ENCODE data around the gene FGD3.

Gene FGD3

GRCh38 chr9:93058355-93059010 lies 111.2 kb downstream of the FGD3 start, which contains the start of gene SUSD3:
Gene SUSD3 (plus strand): TSS chr9:93058701. CDS start chr9:93058743, 42 bp downstream.
- no peak for DNase-seq

DNA sequence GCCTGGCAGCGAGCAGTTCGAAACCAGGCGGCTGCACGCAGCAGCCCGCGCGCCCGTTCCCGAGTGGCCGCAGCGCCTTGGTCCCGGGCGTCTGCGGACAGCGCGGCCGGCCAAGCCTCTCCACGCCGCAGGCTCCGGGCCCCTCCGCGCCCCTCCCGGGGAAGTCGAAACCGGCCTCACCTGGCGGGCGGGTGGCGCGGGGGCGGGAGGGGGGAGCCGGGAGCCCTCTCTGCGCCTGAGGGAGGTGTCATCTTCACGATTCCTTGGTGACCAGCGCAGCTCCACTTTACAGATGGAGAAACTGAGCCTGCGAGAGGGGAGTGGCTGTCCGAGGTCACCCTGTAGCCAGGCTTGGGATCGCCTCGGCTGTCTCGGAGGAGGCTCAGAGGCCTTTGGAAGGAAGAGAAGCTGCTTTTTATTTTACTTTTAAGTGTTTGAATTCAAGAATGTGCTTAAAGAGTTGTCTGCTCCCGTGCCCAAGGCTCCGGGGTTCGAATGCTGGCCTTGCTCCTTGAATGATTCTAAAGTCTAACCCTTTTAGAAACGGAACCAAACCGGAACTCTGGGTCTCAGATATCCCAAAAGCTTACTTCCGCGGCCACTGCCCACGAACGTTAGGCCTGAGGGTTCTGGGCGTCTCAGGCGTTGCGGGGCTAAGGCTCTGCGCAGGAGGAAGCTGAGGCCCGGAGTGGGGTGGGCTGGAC lies 111.8 kb downstream of the FGD3 start:
- no peak for DNase-seq

DNA sequence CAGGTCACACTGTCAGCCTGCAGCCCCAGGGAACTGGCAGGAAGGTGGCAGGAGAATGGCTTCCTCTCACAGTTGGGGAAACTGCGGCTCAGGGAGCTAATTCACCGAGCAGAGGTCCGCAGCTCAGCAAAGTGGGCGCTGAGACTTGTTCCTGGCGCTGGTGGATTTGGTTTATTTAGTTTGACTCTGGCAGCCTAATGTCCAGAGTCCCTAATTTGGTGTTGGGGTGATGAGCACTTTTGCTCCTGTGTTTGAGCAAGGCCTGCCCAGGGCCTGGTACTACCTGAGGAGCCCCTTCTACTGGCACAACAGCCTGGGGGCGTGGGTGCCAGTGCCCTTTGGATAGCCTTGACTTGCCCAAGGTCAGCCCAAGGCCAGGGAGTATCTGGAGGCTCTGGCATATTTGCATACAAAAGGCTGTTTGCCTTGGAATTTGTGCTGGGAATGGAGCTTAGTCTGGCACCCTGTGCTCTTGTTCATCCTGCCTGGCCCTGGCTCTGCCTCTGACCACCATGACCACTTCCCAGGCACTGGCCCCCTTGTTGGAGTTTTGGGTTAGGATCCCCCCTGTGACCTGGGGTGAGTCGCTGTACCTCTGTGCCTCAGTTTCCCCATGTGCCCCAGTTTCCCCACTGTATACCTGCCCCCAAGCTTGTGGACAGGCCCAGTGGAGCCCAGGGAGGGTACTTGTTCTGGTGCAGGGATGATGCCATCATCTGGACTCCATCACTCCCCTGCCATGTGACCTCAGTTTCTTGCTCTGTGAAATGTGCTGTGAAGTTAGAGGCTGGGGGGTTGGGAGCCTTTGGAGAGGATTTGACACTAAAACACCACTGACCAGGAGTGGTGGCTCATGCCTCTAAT lies 112.6 kb downstream of the FGD3 start:
- DNase-seq, result no peak

GRCh38 chr9:93060746-93061259 lies 113.5 kb downstream of the FGD3 start:
- no peak for DNase-seq

DNA sequence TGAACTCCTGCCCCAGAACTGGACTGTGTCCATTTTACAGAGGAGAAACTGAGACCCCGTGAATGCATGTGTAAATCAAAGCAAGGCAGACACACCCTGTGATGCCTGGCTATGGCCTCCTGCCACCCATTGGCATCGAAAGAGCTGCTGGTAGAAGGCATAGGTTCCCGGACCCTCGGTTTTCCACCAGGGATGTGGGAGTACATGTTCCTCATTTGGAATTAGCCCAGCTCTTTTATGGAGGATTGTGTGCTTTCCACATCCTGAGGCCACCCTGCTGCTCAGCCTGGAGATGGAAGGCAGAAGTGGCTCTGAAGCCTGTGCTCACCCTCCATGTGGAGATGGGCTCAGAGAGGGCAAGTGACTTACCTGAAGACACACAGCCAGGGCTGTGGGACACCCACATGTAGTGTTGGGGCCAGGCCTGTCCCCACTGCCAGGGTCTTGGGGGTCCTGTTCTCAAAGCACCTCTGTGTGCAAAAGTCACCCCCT lies 114.0 kb downstream of the FGD3 start:
- no peak for DNase-seq

DNA sequence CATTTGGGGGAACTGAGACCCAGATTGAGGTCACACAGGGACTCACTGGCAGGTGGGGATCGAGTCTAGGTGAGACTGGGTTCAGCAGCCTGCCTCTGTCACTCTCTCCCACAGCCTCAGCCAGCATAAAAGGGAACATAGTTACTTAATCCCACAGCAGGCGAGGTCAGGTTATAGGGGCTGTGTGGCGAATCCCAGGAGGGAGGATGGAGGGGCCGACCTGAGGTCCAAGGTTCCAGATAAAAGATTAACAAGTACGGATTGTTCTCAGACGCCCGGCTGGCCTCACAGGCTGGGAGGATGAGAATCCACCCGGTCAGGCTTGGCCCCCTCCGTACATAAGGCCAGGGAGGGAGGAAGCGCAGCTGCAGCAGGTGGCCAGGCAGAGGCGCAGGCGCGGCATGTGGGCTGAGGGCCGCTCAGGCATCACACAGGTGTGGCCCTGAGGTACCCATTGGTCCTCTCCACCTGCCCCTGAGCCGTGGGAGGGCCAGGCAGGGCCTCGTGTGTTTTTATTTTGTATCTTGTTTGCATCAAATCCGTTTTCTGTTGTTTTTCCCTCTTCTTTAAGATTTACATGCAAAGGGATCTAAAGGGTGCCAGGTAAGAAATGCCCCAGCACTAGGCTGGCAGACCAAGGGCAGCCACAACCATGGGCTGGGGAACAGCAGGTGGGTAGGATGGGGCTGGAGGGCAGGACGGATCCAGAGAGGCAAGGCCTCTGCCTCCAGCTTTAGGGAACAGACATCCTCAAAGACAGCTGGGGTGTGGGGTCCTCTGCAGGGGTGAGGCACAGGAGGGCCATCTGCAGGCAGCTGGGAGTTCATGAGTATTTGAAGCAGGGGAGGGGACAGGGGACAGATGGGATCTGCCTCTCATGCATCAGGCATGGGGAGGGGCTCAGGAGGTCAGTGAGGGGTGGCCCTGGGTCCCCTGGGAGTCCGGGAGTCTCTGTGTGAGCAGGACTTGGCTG lies 114.8 kb downstream of the FGD3 start:
- DNase-seq, result no peak

GRCh38 chr9:93064392-93065134 lies 117.2 kb downstream of the FGD3 start:
- DNase-seq, result no peak

- DNase-seq, result no peak
These were observed 117.9 kb downstream of the FGD3 start for GRCh38 chr9:93065135-93065720.

DNA sequence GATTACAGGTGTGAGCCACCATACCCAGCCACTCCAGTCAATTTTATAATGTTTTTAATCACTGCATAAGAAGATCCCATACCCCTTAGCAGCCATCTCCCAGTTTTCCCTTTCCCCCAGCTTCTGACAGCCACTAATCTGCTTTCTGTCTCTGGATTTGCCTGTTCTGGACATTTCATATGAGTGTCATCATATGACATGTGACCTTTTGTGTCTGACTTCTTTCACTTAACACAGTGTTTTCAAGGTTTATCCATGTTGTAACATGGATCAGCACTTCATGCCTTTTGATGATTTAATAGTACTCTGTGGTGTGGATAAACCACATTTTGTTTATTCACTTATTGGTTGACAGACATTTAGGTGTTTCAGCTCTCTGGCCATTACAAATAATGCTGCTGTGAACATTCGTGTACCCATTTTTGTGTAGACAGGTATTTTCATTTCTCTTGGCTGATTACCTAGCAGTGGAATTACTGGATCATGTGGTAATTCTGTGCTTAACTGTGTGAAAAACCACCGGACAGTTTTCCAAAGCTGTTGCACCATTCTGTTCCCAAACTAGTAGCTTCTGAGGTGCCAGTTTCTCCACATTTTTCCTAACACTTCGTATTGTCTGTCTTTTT lies 119.8 kb downstream of the FGD3 start:
- DNase-seq, result no peak

DNA sequence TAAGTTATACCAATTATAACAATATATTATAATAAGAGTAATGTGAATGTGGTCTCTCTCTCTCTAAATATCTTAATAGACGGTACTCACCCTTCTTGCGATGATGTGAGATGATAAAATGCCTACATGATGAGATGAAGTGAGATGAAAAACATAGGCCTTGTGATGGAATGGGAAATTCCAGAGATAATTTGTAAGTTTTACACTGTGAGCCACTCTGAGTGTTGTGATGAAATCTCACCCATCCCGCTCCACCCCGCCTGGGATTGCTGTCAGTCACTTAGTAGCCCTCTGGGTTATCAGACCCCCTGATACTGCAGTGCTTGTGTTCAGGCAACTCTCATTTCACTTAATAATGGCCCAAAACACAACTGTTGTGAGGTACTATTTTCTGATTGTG lies 121.6 kb downstream of the FGD3 start:
- no peak for DNase-seq

- no peak for DNase-seq
These were observed 124.1 kb downstream of the FGD3 start for GRCh38 chr9:93071464-93071863.

DNA sequence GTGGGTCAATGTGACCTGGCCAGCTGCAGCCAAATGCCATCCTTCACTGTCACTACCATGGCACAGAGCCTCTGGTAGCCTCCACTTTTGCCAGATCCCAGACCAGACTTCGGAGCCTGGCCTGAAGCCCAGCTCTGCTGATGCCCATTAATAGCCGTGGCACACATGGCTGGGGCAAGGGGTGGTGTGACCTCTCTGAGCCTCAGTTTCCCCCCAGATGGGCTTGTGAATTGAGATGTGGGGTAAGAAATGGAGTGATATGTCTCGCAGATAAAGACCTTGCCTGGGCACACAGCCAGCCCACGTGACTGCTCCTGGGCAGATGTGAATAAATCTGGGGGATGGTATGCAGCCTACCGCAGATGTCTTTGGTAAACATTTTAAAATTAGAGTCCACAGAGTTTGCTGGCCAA lies 125.1 kb downstream of the FGD3 start:
- DNase-seq, result peak; percentile 52

DNA sequence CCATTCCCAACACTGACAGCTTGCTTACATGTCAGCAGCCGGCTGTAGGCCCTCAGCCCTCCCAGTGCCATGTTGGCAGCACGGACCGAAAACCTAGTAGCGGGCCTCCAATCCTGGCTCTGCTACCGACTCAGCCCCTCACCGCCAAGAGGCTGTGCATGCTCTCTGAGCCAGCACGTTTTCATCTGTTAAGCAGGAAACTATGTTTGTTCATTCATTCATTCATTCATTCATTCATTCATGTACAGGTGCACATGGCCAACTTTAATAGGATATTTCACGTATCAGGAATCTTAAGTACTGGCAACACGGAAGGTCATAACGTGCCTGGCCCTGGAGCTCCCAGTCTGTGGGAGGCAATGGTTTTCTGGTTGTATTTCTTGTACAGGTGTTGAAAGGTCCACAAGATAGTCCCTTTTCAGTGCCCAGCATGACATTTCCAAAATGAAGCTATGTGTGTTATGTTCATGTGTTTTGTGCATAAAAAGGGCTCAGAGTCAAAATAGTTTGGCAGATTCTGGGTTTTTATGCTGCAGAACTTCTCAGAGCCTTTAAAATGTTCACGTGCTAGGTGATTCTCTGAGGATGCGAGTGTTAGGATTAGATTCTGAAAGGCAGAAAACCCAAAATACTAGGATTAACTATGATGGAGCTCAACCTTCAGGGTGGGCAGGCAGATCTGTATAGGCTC lies 128.9 kb downstream of the FGD3 start:
- no peak for DNase-seq

GRCh38 chr9:93076792-93077128 lies 129.4 kb downstream of the FGD3 start:
- no peak for DNase-seq

DNA sequence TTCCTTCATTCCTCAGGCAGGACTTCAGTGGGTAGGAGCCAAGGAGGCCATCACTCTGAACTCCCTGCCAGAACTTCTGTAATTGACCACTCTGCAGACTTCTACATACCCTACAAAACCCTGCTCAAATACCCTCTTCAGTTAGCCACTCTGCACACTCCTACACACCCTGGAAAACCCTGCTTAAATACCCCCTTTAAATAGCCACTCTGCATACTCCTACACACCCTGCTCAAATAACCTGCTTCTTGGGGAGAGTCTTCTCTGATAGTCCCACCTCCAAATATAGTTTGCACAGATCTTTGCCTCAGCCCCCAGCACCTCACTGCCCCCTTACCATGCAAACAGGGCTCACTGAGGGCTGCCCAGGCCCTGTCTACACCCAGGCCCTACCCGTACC lies 130.0 kb downstream of the FGD3 start:
- DNase-seq, result no peak

GRCh38 chr9:93077811-93078210 lies 130.5 kb downstream of the FGD3 start:
- no peak for DNase-seq

- DNase-seq, result no peak
These were observed 132.0 kb downstream of the FGD3 start for GRCh38 chr9:93079371-93079770.

- no peak for DNase-seq
These were observed 133.1 kb downstream of the FGD3 start for GRCh38 chr9:93080406-93080805.

GRCh38 chr9:93081081-93081529 lies 133.8 kb downstream of the FGD3 start:
- DNase-seq, result no peak

DNA sequence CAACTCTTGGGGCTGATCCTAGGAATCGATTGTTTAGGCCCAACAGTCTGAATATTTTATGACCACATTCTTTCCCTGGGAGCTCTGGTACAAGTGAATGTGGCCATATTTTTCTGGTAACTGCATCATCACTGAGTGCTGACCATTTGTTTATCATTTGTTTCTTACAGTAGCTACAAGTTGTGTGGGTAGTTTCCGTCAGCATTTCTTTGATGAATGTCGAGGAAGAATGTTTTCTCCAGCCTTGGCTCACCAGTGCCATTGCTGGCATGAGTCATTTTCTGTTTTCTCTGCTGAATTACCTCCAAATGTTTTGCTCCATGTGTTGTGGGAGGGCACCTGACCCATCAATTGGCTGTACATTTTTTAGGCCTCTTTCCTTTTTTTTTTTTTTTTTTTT lies 134.6 kb downstream of the FGD3 start:
- DNase-seq, result no peak
